NCI-H1436 (cell line): Measurements from ENCODE around the gene RNF167.

Experiments used
- DNase-seq: peaks from one replicate; lab custom pipeline; 2025; lab: John Stamatoyannopoulos, UW

RNF167 gene

GRCh38 chr17:4953451-4953961 is 13.4 kb downstream of the RNF167 start:
- no peak for DNase-seq

- DNase-seq, result no peak
Observed at GRCh38 chr17:4955091-4955490, 15.0 kb downstream of the RNF167 start.

DNA sequence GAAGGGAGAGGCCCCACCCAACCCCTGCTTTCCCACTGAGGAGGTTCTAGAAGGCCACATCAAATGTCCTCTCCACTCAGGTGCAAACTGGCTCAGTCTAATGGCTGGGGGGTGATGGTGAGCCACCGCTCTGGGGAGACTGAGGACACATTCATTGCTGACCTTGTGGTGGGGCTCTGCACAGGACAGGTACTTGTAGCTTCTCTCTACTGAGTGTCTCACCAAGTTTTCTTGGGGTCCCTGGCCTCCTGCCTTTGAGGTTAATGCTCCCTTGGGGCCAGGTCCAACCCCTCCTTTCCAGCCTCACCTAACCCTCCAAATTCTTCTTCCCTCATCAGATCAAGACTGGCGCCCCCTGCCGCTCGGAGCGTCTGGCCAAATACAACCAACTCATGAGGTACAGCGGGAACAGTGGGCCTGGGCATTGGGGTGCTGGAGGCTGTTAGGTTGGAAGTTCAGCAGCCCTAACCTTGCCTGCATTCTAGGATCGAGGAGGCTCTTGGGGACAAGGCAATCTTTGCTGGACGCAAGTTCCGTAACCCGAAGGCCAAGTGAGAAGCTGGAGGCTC is 16.5 kb downstream of the RNF167 start:
- DNase-seq, result no peak

GRCh38 chr17:4958102-4958501 is 18.0 kb downstream of the RNF167 start:
- DNase-seq, result no peak

GRCh38 chr17:4959261-4959965 is 19.3 kb downstream of the RNF167 start:
- DNase-seq, result no peak

DNA sequence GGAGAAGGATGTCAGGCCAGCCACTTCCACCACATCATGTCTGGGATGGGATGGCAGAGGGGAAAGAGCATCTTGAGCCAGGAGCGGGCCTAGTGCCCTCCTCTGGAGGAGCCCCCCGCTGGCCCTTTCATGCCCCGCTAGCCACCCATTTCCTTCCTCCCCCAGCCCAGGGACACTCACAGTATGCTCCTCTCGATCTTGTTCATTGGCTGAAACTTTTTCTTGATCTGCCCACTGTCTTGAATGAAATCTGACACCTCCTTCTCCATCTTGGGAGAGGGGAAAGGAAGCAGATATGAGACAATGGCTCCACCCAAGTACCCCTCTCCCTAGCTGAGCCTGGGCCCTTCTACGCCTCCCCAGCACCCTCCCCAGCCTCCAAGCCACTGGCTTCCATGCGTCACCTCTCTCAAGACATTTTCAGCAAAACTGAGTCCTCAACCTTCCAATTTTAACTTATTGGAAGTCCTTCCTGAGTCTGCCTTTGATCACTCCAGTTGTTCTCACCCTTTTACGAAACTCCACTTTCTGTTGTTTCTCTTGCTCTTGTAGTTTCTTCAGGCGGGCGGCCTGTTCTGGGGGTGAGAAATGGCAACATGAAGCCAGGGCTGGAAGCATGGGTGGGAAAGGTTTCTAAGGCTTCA is 20.3 kb downstream of the RNF167 start:
- DNase-seq, result no peak

- DNase-seq, result no peak
Observed at GRCh38 chr17:4965311-4965986, 25.4 kb downstream of the RNF167 start.

GRCh38 chr17:4966844-4967538 is 26.9 kb downstream of the RNF167 start:
- DNase-seq, result peak; percentile 97

DNA sequence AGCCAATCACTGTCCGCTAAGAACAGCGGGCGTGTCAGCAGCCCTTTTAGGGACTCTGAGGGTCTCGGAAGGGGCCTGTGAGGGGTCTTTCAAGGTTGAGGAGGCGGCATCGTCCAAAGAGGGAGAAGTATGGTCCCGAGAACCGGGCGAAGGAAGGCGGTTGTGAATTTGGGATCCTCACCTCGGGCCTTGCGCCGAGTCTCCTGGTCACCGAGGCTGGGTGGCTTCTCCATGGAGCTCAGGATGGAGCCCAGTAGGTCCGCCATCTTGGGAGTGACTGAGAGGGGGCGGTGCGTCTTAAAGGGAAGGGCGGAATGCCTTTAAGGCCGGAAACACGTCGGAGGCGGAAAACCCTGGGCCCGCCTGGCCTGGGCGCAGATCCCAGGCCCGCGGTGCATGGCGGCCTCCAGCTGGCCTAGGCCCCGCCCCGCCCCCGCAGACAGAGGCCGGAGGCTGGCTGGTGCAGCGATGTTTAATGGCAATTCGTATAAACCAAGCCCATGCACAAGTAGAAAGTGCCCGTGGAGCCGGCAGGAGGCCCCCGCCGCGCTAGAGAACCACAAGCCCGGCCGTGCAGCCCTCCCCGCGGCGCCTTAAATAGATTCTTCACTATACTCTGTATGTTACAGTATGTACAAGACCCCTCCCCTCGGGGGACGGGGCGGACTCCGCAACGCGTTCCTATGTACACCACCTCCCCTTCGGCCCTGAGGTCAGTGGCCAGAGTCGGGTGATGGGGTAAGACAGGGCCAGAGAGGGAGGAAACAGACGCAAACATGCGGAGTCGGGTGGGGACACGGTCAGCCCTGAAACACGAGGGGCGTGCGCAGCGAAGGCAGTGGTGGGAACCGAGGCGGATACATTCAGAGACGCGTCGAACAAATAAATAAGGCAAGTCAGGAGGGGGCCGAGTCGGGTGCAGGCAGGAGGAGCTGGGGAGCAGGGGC is 27.7 kb downstream of the RNF167 start, which contains the start of gene SPAG7:
TSS of gene SPAG7 (minus strand) at position 279 of the 947 bp plus-strand sequence. CDS start at position 266, 13 bp downstream.
- DNase-seq, result peak; percentile 91

- DNase-seq, result no peak
Observed at GRCh38 chr17:4968486-4969046, 28.5 kb downstream of the RNF167 start.

DNA sequence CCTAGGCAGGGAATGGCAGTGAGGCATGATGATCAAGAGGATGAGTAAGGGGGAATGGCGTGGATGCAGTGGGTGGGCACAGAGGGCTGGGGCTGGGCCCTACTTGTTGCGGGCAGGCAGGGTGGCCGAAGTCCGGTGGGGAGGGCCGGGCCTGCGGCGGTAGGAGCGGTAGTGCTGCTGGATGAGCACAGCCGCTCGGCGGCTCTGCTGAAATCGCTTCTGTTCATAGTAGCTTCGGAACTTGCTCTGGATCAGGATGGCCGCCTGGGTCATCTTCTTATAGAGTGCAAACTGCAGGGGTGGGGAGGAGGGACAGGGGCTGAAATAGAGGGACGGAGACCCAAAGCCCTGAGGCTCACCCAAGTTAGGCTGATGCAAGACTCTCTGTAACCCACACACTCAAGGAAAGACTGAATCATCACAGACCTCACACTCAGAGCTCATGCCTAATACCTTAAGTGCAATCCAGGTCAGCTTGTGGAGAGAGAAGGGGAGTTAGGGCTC is 29.0 kb downstream of the RNF167 start:
- DNase-seq, result no peak

DNA sequence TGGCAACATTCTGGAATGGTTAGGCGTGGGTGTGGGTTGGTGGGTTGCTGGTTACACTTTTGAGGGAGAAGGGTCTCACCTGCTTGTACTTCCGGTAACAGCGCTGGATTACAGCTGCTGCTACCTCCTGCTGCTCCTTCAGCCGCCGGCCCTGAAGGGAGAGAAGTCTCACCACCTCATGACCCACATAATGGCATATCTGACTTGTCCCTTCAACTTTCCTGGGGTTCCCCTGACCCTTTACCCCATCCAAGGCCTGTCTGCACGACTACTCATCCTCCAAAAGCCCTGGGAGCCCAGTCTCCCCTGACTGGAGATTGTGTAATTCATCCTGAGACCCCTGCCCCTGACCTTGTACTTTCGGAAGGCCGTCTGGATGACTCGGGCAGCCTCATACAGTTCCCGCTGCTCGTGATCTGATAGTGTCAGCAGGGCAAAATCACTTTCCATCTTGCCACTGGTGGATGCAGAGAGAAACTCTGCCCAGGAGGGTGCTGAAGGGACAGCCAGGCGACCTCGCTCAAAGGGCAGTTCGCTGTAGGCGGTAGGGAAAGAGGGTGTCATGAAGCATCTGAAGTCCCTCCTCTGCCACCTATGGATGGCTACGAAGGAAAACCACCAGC is 29.6 kb downstream of the RNF167 start:
- no peak for DNase-seq

GRCh38 chr17:4970273-4970672 is 30.2 kb downstream of the RNF167 start:
- no peak for DNase-seq

GRCh38 chr17:4971826-4972225 is 31.8 kb downstream of the RNF167 start:
- no peak for DNase-seq

DNA sequence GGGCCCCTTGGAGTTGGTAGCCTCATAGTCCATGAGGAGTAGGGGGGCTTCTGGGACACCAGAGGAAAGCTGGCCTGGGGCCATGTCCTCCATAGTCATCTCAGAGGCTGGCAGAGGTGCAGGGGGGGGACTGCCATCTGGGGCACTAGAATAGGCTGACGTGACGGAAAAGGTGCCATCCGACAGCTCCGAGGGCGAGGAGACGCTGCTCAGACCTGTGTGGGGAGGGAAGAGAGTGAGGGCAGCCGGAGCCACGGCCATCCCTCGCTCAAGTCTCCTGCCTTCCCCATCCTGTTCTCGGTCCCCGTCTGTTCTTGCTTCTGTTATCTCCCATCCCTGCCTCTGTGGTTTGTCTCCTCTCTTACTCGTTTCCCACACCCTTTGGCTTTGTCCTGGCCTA is 32.3 kb downstream of the RNF167 start:
- no peak for DNase-seq

DNA sequence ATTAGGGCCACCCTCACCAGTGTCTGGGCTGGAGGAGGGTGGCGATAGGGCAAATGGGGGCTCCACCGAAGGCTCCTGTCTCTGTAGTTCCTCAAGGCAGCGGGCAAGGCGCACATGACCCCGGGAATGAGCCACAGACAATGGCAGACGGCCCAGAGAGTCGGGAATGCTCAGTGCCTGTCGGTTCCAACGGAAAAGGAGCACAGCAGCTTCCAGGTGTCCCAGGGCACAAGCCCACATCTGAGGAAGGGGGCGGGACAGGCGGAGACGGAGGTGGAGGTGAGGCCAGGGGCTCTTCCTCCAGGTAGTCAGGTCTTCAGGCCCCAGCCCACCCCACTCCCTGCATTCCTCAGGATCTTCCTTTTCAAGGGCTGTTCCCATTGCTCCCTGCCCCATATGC is 32.7 kb downstream of the RNF167 start:
- DNase-seq, result no peak

- DNase-seq, result no peak
Observed at GRCh38 chr17:4973256-4974114, 33.4 kb downstream of the RNF167 start.

DNA sequence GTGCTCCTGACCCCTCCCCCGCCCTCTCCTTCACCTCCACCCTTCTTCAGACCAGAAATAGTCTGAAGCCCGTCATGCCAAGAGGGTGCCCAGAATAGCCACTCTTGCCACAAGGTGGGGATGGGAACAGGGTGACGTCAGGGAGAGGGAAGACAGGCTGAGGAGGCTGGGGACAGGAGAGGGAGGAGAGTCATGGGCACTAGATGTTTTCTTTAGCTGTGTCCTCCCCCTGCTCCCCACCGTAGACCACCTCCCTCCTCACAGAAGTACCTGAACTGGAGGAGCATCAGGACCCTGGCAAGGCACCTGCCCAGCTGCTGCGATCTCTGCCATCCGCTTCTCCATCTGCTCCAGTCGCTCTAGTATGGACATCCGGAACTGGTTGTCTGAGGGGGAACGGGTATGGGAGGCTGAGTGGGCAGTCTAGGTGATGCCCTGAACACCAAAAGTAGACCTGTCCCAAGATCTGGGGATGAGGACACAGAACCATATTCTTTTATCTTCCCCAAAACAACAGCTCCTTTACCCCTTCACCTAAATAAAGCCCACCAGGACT is 34.1 kb downstream of the RNF167 start:
- no peak for DNase-seq
